ENCODE data around the gene TECPR1. TPM values are rescaled to one million over a fixed set of nuclear protein-coding genes. Genes with fewer than 3 reads are reported as not detected.

Gene TECPR1
- total RNA-seq, 2 experiments from 2014 or later = 23.2 to 36.4 TPM

GRCh38 chr7:98234429-98235147, 17.4 kb downstream of the TECPR1 start:
- no TSS peak for BruUV-seq (replicated peaks)
- POLR2A ChIA-PET = no interaction called here
- H3K36me3 ChIP-seq (ENCODE audit: insufficient read depth, low read length) = peaks cover 7% of the 10 kb centered on the region; the same call in 1 of the 2 replicates

GRCh38 chr7:98233219-98234070, 18.6 kb downstream of the TECPR1 start:
- Histone ChIP-seq H3K9me2 (ENCODE audit: insufficient read depth, low read length) (no peaks in the 10 kb centered on the region), H3K27ac (ENCODE audit: low read depth, low read length, poor library complexity, severe bottlenecking) (no peak overlapping the region), H3K4me2 (ENCODE audit: low read length) (no peak overlapping the region), H4K20me1 (ENCODE audit: insufficient read depth, low read length) (no peaks in the 10 kb centered on the region), H3K79me2 (ENCODE audit: insufficient read depth, low read depth, low read length) (no peaks in the 10 kb centered on the region), H3K9me3 (ENCODE audit: low read length) (no peaks in the 10 kb centered on the region), H3K4me1 (ENCODE audit: insufficient read depth, low read length, poor library complexity, severe bottlenecking) (no peaks in the 10 kb centered on the region), H2AFZ (ENCODE audit: low read length) (no peak overlapping the region), H3K36me3 (ENCODE audit: insufficient read depth, low read length) (peaks cover 7% of the 10 kb centered on the region; the same call in 1 of the 2 replicates), H3K4me3 (ENCODE audit: low read depth, low read length, poor library complexity, severe bottlenecking) (no peak overlapping the region)
- CTCF ChIA-PET (ENCODE audit: unreplicated experiment) = interaction anchor here (0.7 kb wide), 1 partner anchor 261 kb away, joined by 3 read pairs; no protein-coding TSS in a partner anchor
- POLR2A ChIA-PET = no interaction called here
- TF ChIP-seq CTCF (conservative IDR thresholded peaks at IDR 0.05; ENCODE audit: low read length) (no peak), EZH2phosphoT487 (IDR thresholded peaks at IDR 0.05; ENCODE audit: borderline replicate concordance, low read depth, low read length) (no peak)
- no TSS peak for BruUV-seq (replicated peaks)
- intact Hi-C loops (cut with micrococcal nuclease; ENCODE audit: unreplicated experiment) = no loop called here
- DNase-seq (ENCODE audit: low spot score) = no peak

More at GRCh38 chr7:98234429-98235147, 17.4 kb downstream of the TECPR1 start:
- no peak overlapping the region for H3K4me3 ChIP-seq (ENCODE audit: low read depth, low read length, poor library complexity, severe bottlenecking)
- no peaks in the 10 kb centered on the region for H3K79me2 ChIP-seq (ENCODE audit: insufficient read depth, low read depth, low read length)
- TF ChIP-seq CTCF (conservative IDR thresholded peaks at IDR 0.05; ENCODE audit: low read length) = no peak
- no peak for TF ChIP-seq EZH2phosphoT487 (IDR thresholded peaks at IDR 0.05; ENCODE audit: borderline replicate concordance, low read depth, low read length)
- no peak overlapping the region for H3K27ac ChIP-seq (ENCODE audit: low read depth, low read length, poor library complexity, severe bottlenecking)
- no peak for DNase-seq (ENCODE audit: low spot score)
- no peaks in the 10 kb centered on the region for H4K20me1 ChIP-seq (ENCODE audit: insufficient read depth, low read length)
- H3K4me1 ChIP-seq (ENCODE audit: insufficient read depth, low read length, poor library complexity, severe bottlenecking) = no peaks in the 10 kb centered on the region
- CTCF ChIA-PET (ENCODE audit: unreplicated experiment) = no interaction called here
- H3K9me3 ChIP-seq (ENCODE audit: low read length) = no peaks in the 10 kb centered on the region
- no peaks in the 10 kb centered on the region for H3K9me2 ChIP-seq (ENCODE audit: insufficient read depth, low read length)
- H2AFZ ChIP-seq (ENCODE audit: low read length) = no peak overlapping the region
- intact Hi-C loops (cut with micrococcal nuclease; ENCODE audit: unreplicated experiment) = no loop called here
- H3K4me2 ChIP-seq (ENCODE audit: low read length) = no peak overlapping the region
